ENCODE results near the gene IL1RL2.

DNA sequence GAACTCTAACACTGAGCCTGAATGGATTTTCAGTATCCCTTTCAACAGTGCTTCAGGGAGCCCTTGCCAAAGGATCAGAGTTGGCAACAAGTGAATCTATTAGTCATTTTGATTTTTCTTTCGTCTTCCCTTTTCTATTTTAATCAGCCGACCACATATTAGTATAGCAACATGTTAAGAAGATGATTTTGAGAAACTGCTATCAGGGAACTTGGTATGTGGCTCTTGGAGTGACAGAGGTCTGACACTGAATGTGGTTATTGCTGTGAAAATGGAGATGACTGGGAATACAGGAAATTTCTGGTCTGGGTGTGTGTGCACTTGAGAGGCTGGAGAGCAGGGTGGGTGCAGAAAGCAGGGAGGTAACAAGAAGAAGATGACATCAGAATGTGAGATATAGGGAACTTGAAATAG lies 95.9 kb downstream of the IL1RL2 start:
- TF ChIP-seq REST (IDR thresholded peaks at IDR 0.05; ENCODE audit: insufficient read depth in 1 of 2, low read depth in 2 of 2, low read length in 1 of 2) (no peak), CTCF (IDR thresholded peaks at IDR 0.05) (no peak), SIN3A (IDR thresholded peaks at IDR 0.05; ENCODE audit: borderline replicate concordance, insufficient read depth, low read depth, low read length) (no peak), POLR2AphosphoS5 (IDR thresholded peaks at IDR 0.05; ENCODE audit: low read depth, low read length) (no peak)
